Daoy (cell line): ENCODE results near the gene DVL1. TPM values are rescaled to one million over a fixed set of nuclear protein-coding genes. Genes with fewer than 3 reads are reported as not detected.
A peak's percentile ranks its signal among the peaks of the same experiment; 100 is the strongest.

ENCODE experiments used
- DNase-seq: peaks from one replicate; pipeline ENCODE4 v3.0.0-alpha.2; 2015; ENCODE audit warnings: low read depth
- total RNA-seq: library from RNA; depleted of rRNA; stranded (reverse); fragments of >200 nt; shearing (Covaris generic); gene quantifications from 2 replicates; pipeline ENCODE4 v1.2.3, GENCODE V29; 2014

The DVL1 gene
- total RNA-seq, 1 experiment from 2014 or later, result 44.4 TPM

GRCh38 chr1:1342061-1342562 is 7.1 kb downstream of the DVL1 start:
- DNase-seq, result no peak

GRCh38 chr1:1341549-1342021 is 7.6 kb downstream of the DVL1 start:
- no peak for DNase-seq

GRCh38 chr1:1340791-1341548 is 8.2 kb downstream of the DVL1 start:
- no peak for DNase-seq

GRCh38 chr1:1340185-1340584 is 9.0 kb downstream of the DVL1 start:
- DNase-seq, result no peak

- no peak for DNase-seq
These were observed 10.9 kb downstream of the DVL1 start for GRCh38 chr1:1338278-1338677.

- DNase-seq, result no peak
These were observed 11.4 kb downstream of the DVL1 start for GRCh38 chr1:1337793-1338147.

- DNase-seq, result no peak
These were observed 12.1 kb downstream of the DVL1 start for GRCh38 chr1:1336931-1337792.

GRCh38 chr1:1336446-1336845 is 12.8 kb downstream of the DVL1 start:
- no peak for DNase-seq

GRCh38 chr1:1335792-1336248 is 13.4 kb downstream of the DVL1 start:
- no peak for DNase-seq

GRCh38 chr1:1335283-1335682 is 13.9 kb downstream of the DVL1 start:
- DNase-seq, result no peak

- no peak for DNase-seq
These were observed 14.4 kb downstream of the DVL1 start for GRCh38 chr1:1334835-1335234.

- DNase-seq, result no peak
These were observed 15.5 kb downstream of the DVL1 start for GRCh38 chr1:1333551-1334241.

GRCh38 chr1:1332774-1333480 is 16.3 kb downstream of the DVL1 start:
- peak; percentile 47 for DNase-seq

GRCh38 chr1:1332031-1332755 is 17.0 kb downstream of the DVL1 start:
- DNase-seq, result no peak

- no peak for DNase-seq
These were observed 17.9 kb downstream of the DVL1 start, which contains the start of gene TAS1R3 for GRCh38 chr1:1331068-1331965. Gene TAS1R3 (plus strand): TSS chr1:1331280. CDS start chr1:1331346, 66 bp downstream.

- DNase-seq, result no peak
These were observed 18.7 kb downstream of the DVL1 start for GRCh38 chr1:1330366-1331067.

- DNase-seq, result no peak
These were observed 19.7 kb downstream of the DVL1 start for GRCh38 chr1:1329304-1330210.

- DNase-seq, result no peak
These were observed 21.0 kb downstream of the DVL1 start for GRCh38 chr1:1328254-1328653.
